Large intestine (tissue), 3 donors: ENCODE measurements around the gene FTO. TPM values are rescaled to one million over a fixed set of nuclear protein-coding genes. Genes with fewer than 3 reads are reported as not detected.

Source experiments
- DNase-seq, 2 donors: peaks; one replicate each; pipeline versions ENCODE4 v3.0.0 to v3.0.0-alpha.2; 2013
- H3K27ac ChIP-seq: one replicate; pipeline ENCODE4 v1.5.1; 2013; ENCODE audit warnings: low read length
- H3K27me3 ChIP-seq: 2 replicates; pipeline ENCODE4 v1.6.1; 2013; ENCODE audit warnings: low read length; ENCODE audit not compliant: control insufficient read depth, insufficient read depth
- H3K36me3 ChIP-seq: 2 replicates; pipeline ENCODE4 v1.6.1; 2013; ENCODE audit warnings: low read length; ENCODE audit not compliant: control insufficient read depth, insufficient read depth
- H3K4me1 ChIP-seq: one replicate; pipeline ENCODE4 v1.6.1; 2013; ENCODE audit warnings: low read length; ENCODE audit not compliant: control insufficient read depth, insufficient read depth
- H3K4me3 ChIP-seq: one replicate; pipeline ENCODE4 v1.5.1; 2013; ENCODE audit warnings: low read length
- H3K9me3 ChIP-seq: one replicate; pipeline ENCODE4 v1.6.1; 2013; ENCODE audit warnings: mild to moderate bottlenecking, low read depth, low read length, moderate library complexity; ENCODE audit not compliant: control insufficient read depth
- WGBS: methylation state at CpG from one replicate; pipeline ENCODE4 v1.1.5; 2013; ENCODE audit warnings: low lambda C conversion rate; ENCODE audit not compliant: insufficient coverage; 5-methylcytosine and 5-hydroxymethylcytosine counted together
- polyA plus RNA-seq: library from polyadenylated mRNA; unstranded; fragments of 120-200 nt; gene quantifications from one replicate; pipeline ENCODE4 v1.2.1, GENCODE V29; 2013

Gene FTO
- polyA plus RNA-seq, 1 donor: 43.1 TPM

DNA sequence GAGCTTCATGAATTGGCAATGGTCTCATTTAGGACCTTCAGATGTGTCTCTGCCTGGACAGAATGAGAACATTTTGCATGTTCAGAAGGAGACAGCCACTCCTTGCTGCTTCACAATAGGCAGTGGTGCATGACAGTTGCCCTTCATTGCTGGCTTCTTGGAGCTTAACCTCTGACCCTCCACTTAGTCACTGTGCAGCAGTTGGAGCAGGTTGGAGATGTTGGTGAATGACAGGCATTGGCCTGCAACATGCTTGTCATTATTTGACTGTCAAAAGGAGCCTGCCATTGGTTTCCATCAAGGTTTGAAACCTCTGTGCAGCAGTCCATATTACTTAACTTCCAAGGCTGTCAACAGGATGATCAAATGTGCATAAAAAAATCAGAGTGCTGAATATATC lies 22.7 kb downstream of the FTO start:
- H3K9me3 ChIP-seq: no peaks in the 10 kb centered on the region
- H3K27ac ChIP-seq: no peak overlapping the region
- no peaks in the 10 kb centered on the region for H3K36me3 ChIP-seq
- H3K27me3 ChIP-seq: no peaks in the 10 kb centered on the region
- DNase-seq: no peak
- no peaks in the 10 kb centered on the region for H3K4me1 ChIP-seq
- no peak overlapping the region for H3K4me3 ChIP-seq

DNA sequence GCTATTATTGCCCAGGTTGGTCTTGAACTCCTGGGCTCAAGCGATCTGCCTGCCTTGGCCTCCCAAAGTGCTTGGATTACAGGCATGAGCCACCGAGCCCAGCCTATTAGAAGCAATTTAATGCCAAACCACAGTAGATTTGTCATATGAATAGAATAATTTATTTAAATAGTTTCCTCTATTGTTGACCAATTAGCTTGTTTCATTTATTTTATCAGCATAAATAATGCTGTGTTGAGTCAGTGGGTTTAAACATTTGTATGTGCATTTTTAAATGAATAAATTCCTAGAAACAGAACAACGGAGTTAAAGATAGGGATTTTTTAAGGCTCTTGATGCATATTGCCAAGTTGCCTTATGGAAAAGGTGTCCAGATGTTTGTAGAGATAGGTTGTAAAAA lies 26.7 kb downstream of the FTO start:
- H3K27me3 ChIP-seq: peaks cover 3% of the 10 kb centered on the region
- DNase-seq: no peak
- H3K9me3 ChIP-seq: no peaks in the 10 kb centered on the region
- H3K4me3 ChIP-seq: no peak overlapping the region
- H3K36me3 ChIP-seq: no peaks in the 10 kb centered on the region
- H3K4me1 ChIP-seq: no peaks in the 10 kb centered on the region
- H3K27ac ChIP-seq: no peak overlapping the region
- 100% methylated on average over 1 of the region's 3 CpGs for WGBS

DNA sequence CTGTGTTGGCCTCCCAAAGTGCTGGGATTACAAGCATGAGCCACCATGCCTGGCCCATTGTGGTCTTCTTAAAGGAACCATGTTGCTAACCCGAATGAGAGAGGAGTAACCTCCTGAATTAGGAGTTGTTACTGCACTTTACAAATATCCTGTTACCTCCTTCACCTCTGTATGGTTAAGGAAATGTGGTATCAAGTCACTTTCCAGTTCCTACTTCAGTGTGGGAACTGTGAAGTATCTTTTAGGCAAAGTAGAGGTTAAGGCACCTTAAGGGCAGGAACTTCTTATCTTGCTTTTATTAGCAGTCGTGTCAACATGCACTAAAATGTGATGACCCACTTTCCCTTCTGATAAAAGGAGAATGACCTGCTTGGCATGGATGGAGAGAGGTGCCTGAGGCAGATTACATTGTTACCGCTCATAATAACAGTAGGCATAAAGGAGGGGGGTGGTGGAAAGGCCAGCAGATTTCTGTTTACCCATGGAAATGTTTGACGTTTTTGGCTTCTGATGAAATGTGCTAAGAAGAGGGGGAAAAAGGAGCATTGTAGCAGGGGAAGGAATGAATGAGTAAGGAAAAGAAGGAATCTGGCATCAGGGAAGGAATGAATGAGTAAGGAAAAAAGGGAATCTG lies 28.5 kb downstream of the FTO start:
- Histone ChIP-seq H3K27ac (no peak overlapping the region), H3K4me1 (no peaks in the 10 kb centered on the region), H3K4me3 (no peak overlapping the region), H3K27me3 (peaks cover 3% of the 10 kb centered on the region), H3K36me3 (no peaks in the 10 kb centered on the region), H3K9me3 (no peaks in the 10 kb centered on the region)
- WGBS: 30% methylated on average over 1 of the region's 4 CpGs
- DNase-seq: peak in 1 of 2 donors; percentile 44

DNA sequence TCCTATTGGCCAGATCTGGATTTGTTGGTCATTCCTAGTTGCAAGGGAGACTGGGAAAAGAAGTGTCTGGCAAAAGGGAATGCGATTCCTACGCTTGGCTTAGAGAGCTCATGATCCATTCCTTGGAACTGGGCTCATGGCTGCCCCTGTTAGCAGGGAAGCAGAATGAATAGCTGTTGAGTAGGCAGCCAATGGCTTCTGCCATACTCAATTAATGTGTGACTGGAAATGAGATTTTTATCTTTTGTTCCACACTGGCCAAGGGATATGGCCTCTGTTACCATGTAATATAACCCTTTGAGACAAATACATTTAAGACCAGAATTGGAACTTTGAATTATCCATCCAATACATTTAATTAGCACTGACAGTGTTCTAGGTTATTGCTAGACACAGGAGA lies 31.0 kb downstream of the FTO start:
- H3K36me3 ChIP-seq: no peaks in the 10 kb centered on the region
- H3K27me3 ChIP-seq: peaks cover 3% of the 10 kb centered on the region
- no peak overlapping the region for H3K4me3 ChIP-seq
- no CpG with 5 or more reads among the region's 2 CpGs for WGBS
- H3K27ac ChIP-seq: no peak overlapping the region
- no peaks in the 10 kb centered on the region for H3K9me3 ChIP-seq
- DNase-seq: no peak
- no peaks in the 10 kb centered on the region for H3K4me1 ChIP-seq

DNA sequence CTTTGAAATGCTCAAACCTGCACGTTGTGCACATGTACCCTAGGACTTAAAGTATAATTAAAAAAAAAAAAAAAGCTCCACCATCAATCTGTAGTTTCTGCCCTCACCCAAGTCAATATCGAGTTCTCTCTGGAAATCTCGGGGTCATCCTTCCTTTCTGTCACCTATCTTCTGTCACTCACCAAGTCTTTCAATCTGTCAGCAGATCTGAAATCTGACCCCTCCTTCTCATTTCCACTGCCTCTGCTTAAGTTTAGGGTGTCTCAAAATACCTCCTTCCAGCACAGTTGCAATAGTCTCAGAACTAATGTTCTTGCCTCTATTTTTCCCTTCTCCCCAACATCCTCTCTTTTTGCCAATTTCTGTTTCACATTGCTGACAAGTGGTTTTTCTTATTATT lies 32.3 kb downstream of the FTO start:
- no peak for DNase-seq
- Histone ChIP-seq H3K4me3 (no peak overlapping the region), H3K27ac (no peak overlapping the region), H3K27me3 (peaks cover 3% of the 10 kb centered on the region), H3K4me1 (no peaks in the 10 kb centered on the region), H3K36me3 (no peaks in the 10 kb centered on the region), H3K9me3 (no peaks in the 10 kb centered on the region)
- 100% methylated on average over 1 of the region's 3 CpGs for WGBS

DNA sequence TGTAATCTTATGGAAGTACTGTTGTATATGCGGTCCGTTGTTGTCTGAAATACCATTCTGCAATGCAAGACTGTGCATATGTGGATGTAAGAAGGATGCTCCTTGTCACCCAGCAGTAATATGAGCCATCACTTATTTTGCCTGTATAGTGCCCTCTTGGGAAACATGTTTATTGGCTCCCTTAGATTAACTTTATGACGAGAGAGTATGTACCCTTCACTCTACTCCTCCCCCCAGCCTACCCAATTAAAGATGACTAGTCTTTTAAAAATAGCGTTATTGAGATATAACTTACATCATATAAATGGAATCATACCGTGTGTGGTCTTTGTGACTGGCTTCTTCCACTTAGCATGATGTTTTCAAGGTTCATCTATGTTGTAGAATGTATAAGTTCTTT lies 33.6 kb downstream of the FTO start:
- peaks cover 3% of the 10 kb centered on the region for H3K27me3 ChIP-seq
- H3K36me3 ChIP-seq: no peaks in the 10 kb centered on the region
- H3K27ac ChIP-seq: no peak overlapping the region
- DNase-seq: no peak
- no peaks in the 10 kb centered on the region for H3K4me1 ChIP-seq
- no CpG with 5 or more reads among the region's 5 CpGs for WGBS
- no peak overlapping the region for H3K4me3 ChIP-seq
- no peaks in the 10 kb centered on the region for H3K9me3 ChIP-seq

DNA sequence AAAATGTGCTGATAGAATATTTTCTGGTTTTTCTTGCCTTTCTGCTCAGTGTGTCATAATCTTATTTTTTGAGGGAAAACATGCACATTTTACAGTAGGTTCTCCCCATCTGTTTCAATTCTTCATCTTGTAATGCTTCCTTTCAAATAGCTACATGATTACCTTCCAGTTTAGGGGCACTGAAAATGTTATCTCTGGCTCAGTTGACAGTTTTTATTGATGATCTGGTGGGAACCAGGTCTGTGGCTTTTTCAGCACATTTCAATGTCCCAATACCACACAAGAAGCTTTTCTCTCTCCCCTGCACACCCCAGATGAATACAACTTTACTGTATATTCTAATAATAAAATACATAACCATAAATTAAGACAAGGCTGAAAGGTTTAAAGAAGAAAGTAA lies 36.5 kb downstream of the FTO start:
- Histone ChIP-seq H3K36me3 (no peaks in the 10 kb centered on the region), H3K27me3 (no peaks in the 10 kb centered on the region), H3K4me3 (no peak overlapping the region), H3K9me3 (no peaks in the 10 kb centered on the region), H3K4me1 (no peaks in the 10 kb centered on the region), H3K27ac (no peak overlapping the region)
- no peak for DNase-seq

DNA sequence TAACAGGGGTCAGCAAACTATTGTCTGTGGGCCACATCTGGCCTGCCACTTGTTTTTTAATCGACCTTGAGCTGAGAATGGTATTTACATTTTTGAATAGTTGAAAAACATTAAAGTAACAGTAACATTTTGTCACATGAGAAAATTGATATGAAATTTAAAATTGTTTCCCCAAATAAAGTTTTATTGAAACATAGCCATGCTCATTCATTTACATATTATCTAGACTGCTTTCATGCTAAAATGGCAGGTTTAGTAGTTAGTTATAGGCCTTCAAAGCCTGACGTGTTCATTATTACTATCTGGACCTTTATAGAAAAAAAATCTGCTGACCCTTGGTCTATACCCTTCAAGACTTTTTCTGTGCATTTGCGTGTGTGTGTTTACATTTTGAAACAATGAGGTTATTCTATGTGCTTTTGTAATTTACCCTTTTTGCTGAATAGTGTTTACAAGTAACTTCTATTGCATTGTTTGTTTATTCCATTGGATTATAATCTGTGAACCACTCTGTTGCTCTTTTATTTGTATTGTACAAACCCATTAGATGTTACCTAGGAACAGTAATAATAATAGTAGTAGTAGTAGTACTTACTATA lies 37.1 kb downstream of the FTO start:
- H3K27me3 ChIP-seq: no peaks in the 10 kb centered on the region
- H3K4me1 ChIP-seq: no peaks in the 10 kb centered on the region
- H3K9me3 ChIP-seq: no peaks in the 10 kb centered on the region
- 67% methylated on average over 1 of the region's 3 CpGs for WGBS
- no peak overlapping the region for H3K27ac ChIP-seq
- DNase-seq: no peak
- no peaks in the 10 kb centered on the region for H3K36me3 ChIP-seq
- H3K4me3 ChIP-seq: no peak overlapping the region

DNA sequence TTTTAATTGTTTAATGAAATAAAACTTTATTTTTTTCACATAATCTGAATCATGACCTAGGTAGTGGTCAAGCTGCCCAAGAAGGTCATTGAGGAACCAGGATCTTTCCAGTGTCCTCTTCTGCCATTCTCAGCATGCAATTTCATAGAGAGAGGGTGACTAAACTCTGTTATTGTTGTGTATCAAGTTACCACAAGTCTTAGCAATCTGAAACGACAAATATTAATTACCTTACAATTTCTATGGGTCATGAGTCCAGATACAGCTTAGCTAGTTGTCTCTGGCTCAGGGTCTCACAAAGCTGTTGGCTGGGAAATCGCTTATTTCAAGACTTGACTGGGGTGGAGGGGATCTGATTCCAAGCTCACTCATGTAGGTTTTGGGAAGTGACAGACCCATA lies 37.6 kb downstream of the FTO start:
- no peaks in the 10 kb centered on the region for H3K36me3 ChIP-seq
- no peaks in the 10 kb centered on the region for H3K27me3 ChIP-seq
- DNase-seq: no peak
- H3K4me3 ChIP-seq: no peak overlapping the region
- no peak overlapping the region for H3K27ac ChIP-seq
- no peaks in the 10 kb centered on the region for H3K9me3 ChIP-seq
- WGBS: no CpG with 5 or more reads among the region's 2 CpGs
- H3K4me1 ChIP-seq: no peaks in the 10 kb centered on the region

DNA sequence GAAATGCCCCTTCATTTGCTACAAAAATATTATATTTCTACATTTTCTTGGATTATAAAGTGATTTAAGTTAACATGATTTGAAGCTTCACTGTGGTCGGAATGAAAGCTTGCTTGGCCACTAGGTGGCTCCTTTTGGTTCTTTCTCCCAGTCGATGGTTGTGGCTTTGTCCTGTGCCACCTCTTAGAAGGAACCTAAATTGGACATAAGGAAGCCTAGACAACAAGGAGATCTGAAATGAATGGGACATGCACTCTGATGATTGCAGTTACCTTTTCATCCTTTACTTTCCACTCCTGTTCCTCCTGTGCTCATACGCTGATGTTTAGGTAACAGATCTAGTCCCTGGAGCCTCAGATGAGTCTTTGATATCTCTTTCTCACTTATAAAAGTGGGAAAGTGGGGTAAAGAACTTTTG lies 39.2 kb downstream of the FTO start:
- 100% methylated on average over 1 of the region's 3 CpGs for WGBS
- H3K9me3 ChIP-seq: no peaks in the 10 kb centered on the region
- H3K4me3 ChIP-seq: no peak overlapping the region
- no peaks in the 10 kb centered on the region for H3K27me3 ChIP-seq
- no peaks in the 10 kb centered on the region for H3K36me3 ChIP-seq
- no peaks in the 10 kb centered on the region for H3K4me1 ChIP-seq
- no peak for DNase-seq
- no peak overlapping the region for H3K27ac ChIP-seq

DNA sequence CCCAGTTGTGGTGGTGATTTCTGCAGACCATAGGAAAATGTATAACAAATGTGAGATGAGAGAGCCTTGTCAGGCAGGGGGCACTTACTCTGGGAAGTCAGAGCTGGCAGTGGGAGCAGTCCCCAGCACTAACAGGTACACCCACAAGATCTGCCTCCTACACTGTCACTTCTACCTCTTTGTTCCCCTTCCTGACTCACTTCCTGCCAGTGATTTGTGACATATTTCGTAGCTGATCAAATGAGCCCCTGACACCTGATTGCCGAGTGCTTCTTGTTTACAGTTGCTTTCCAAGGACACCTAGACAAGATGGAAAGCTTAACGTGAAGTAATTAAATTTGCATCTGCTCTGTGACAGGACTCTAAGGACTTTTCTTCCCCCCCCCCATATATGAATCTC lies 40.5 kb downstream of the FTO start:
- Histone ChIP-seq H3K27me3 (no peaks in the 10 kb centered on the region), H3K4me1 (no peaks in the 10 kb centered on the region), H3K27ac (no peak overlapping the region), H3K36me3 (no peaks in the 10 kb centered on the region), H3K4me3 (no peak overlapping the region), H3K9me3 (no peaks in the 10 kb centered on the region)
- DNase-seq: no peak
- no CpG with 5 or more reads among the region's 3 CpGs for WGBS
